CD4-positive, alpha-beta T cell treated with Interleukin-1 beta for 1 hour (primary cell): ENCODE measurements around the gene FAM193B.
"Not testable (repeated sequence)": the region's sequence is repeated elsewhere in the genome, so short reads cannot be mapped to it uniquely, and the experiment has no call there.

Experiments used
- DNase-seq, 2 donors: peaks; one replicate each; pipeline ENCODE4 v3.0.0-alpha.2; 2020 to 2022

The FAM193B gene

GRCh38 chr5:177535125-177535524 is 19.2 kb downstream of the FAM193B start:
- no peak for DNase-seq

DNA sequence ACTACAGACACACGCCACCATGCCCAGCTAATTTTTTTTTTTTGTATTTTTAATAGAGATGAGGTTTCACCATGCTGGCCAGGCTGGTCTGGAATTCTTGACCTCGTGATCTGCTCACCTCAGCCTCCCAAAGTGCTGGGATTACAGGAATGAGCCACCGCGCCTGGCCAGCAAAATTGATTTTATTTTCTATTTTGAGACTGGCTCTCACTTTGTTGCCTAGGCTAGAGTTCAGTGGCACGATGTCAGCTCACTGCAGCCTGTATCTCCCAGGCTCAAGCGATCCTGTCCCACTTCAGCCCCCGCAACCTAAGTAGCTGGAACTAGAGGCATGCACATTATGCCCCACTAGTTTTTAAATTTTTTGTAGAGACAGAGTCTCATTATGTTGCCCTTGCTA is 19.9 kb downstream of the FAM193B start:
- not testable (repeated sequence) for DNase-seq

DNA sequence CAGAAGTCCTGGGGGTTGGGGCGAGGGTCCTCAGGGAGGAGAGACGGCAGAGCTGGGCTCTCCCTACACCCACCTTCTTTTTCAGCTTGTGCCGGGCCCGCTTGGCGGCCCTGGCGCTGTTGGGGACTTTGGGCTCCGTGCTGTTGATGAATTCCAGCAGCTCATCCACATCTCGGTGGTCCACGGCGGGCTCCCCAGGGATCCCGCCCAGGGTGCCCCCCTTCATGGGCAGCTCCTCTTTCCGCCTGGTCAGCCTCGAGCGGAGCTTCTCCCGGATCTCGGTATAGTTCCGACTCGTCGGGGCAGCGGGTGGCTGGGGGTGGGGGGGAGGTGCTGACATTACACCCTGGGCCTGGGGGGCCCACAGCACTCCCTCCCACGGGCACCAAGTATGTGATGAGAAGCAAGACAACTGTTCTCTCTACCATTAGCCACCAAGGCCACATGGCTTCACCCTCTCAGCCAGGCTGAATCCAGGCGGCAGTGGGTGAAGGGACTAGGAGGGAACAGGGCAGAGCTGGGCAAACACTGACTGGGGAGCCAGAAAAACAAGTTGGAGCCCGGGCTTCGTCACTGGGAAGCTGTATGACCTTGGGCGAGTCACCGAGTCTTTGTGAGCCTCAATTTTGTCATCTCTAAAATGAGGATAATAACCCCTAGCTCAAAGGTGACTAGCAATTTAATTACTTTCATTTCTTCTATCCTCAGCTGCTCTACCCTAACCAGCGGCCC is 23.0 kb downstream of the FAM193B start:
- DNase-seq, result no peak

DNA sequence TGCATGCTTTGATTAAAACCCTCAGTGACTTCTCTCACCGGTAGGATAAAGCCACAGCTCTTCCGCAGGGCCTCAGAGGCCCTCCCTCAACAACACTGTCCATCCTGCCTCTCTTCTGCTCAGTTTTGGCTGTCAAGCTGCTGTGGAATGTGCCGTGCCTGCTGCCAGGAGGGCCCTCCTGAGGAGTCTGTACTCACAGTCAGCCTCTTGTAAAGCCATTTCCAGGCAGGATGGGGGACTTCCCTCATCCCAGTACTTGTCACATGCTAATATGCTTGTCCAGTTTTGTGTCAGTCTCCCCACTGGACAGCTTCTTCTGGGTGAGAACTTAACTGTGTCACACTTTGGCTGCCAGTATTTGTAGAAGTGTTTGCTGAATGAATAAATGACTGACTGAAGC is 23.7 kb downstream of the FAM193B start:
- no peak for DNase-seq

- DNase-seq, result no peak
Observed at GRCh38 chr5:177529247-177530203, 24.8 kb downstream of the FAM193B start.

DNA sequence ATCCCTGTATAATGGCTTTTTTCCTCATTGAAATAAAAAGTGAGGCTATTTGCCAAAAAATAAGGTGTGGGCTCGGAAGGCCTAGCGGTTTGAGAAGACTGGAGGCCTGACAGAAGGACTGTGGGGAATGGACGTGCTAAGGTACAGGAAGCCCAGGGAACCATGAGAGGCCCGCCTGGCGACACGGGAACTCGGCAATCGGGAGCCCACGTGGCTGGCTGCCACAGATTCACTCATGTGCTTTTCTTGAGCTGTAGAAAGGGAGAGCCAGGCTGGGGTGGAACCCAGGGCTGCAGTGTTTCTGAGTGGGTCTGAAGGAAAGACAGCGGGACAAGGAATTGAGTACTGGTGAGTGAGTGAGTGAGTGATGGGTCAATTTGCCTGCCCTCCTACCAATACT is 25.7 kb downstream of the FAM193B start:
- no peak for DNase-seq

- no peak for DNase-seq
Observed at GRCh38 chr5:177527595-177527994, 26.8 kb downstream of the FAM193B start.

- no peak for DNase-seq
Observed at GRCh38 chr5:177526791-177527190, 27.6 kb downstream of the FAM193B start.

DNA sequence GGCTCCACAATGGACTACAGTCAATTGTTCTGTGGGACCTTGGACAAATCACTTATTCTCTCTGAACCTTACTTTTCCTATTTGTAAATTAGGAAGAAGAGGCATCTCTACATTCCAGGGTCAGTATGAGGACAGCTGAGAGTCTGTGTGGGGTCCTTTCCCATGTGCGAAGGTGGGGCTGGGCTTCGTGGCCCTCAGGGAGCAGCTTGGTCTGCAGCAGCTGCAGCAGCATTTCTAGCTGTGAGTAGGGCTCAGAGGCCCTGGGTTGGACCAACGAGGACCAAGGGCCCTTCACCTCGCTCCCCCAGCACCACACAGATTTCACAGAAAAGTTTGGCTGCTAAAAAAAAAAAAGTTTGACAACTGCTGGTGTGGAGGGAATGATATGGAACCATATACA is 28.2 kb downstream of the FAM193B start:
- DNase-seq, result no peak

- DNase-seq, result no peak
Observed at GRCh38 chr5:177524941-177525655, 29.3 kb downstream of the FAM193B start.

DNA sequence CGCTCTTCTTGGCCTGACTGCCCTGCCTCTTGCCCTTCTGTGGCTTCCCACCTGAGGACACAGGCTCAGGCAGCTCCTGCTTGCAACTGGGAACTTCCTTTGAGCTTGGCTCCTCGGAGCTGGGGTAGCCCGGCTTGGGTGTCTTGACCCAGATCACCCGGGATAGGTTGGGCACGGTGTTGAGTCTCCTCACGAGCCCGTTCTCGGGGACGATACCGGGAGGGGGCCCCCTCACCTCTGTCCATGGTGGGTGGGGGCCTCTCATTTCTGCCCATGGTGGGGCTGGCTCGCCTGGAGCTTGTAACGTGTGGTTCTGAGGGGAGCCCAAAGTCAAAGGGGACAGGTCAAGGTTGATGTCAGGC is 29.8 kb downstream of the FAM193B start:
- no peak for DNase-seq

DNA sequence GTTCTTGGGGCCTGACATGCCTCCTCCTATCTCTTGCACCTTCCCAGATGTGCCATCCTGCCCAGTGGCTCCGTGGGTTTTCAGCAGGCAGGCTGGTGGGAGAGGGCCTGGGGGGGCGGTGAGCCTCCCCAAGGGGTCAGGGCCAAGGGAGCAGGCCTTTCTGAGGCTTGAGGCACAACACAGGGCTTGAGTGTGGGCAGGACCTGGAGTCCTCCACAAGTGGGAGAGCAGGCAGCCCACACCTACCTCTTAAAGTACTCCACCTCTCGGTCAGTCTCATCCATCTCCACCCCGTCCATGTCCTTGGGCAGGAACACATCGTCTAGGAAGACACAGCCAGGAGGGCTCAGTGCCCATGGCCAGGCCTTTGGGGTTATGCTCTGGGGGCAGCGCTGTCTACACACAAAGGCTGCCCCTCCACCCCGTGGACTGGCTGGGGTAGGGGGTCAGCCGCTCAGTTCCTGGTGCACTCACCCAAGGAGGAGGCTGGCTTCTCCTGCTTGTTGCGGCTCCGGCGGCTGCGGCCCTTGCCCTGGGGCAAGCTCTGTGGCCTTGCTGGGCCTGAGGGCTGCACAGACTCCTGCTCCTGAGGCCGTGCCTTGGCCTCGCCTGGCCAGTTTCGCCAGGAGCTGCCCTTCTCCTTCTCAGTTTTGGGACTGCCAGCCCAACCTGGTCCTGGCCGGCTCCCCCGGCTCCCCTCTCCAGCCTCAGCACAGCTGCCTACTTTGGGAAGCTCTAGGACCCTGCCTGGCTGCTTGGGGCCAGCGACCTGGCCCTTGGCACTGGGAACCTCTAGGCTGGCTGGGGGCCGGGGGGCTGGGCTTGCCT is 30.4 kb downstream of the FAM193B start:
- DNase-seq, result no peak

- DNase-seq, result no peak
Observed at GRCh38 chr5:177520916-177521513, 33.3 kb downstream of the FAM193B start.

GRCh38 chr5:177520271-177520670 is 34.1 kb downstream of the FAM193B start:
- no peak for DNase-seq

DNA sequence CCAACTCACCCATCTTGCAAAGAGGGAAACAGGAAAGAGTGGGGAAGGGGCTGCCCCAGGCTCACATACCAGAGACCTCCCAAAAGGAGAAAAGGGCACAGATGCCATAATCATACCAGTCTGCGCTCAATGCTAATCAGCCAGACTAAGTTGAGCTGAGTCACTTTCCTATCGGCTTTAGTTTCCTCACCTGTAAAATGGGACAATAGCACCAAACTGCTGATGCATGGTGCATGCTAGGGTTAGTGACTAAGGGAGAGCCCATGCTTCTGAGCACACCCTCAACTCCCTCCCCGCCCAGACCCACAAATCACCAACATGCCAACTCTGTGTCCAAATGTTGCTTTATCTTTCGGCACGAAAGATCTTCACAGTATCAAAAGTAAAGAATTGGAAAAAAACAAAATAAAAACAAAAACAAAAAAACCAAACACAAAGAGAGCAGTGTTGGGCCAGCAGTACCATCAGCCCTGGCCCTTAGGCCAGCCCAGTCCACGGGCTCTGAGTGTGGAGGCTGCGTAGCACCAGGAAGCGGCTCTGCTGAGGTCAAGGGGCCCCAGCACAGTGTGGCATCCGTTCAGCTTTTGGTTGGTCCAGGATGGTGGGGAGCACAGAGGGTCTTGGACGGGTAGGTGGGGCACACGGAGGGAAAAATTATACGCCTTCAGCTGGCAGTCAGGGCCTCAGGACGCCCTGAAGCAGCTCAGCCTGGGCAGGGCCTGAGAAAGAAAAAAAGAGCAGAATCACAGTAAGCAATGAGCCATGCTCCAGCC is 34.7 kb downstream of the FAM193B start:
- DNase-seq, result no peak

GRCh38 chr5:177516601-177517568 is 37.5 kb downstream of the FAM193B start, which contains the start of gene DDX41:
DDX41 (minus strand) TSS chr5:177516961; CDS start chr5:177516945, 16 bp downstream.
- DNase-seq, result peak; percentile 95 to 96

DNA sequence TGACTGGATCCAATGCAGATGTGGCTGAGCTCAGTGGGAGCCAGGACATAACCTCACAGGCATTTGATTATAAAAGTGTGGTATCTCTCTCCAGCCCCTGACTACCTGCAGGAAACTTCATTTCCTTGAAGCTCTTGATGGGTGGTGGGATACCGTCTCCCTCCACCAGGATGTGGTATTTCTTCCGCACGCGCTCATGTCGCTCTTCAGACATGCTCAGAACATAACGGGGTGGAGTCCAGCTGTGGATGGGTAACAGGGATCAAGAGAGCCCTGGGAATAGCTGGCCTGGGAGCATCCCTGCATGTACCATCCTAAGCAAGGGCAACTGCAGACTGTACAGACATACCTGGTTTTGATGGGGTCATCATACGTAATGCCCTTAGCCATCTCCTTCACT is 38.8 kb downstream of the FAM193B start:
- DNase-seq, result no peak

- DNase-seq, result no peak
Observed at GRCh38 chr5:177514541-177514940, 39.8 kb downstream of the FAM193B start.

GRCh38 chr5:177513500-177513899 is 40.9 kb downstream of the FAM193B start:
- DNase-seq, result no peak
